BE2C (cell line): ENCODE measurements around the gene ZNF124.

Experiments
- DNase-seq: peaks from one replicate; pipeline ENCODE4 v3.0.0-alpha.2; 2020
- H3K27me3 ChIP-seq: fragments of 250-450 bp; sonication (Bioruptor Pico); 2 replicates; pipeline ENCODE4 v1.5.1; 2020; ENCODE audit warnings: mild to moderate bottlenecking
- H3K36me3 ChIP-seq: fragments of 250-450 bp; sonication (Bioruptor Pico); 2 replicates; pipeline ENCODE4 v1.5.1; 2020; ENCODE audit warnings: mild to moderate bottlenecking
- H3K4me1 ChIP-seq: fragments of 250-450 bp; sonication (Bioruptor Pico); 2 replicates; pipeline ENCODE4 v1.5.1; 2020
- H3K4me3 ChIP-seq: 2 replicates; pipeline ENCODE4 v1.5.1; 2011; ENCODE audit warnings: low read depth, low read length
- H3K9me3 ChIP-seq: fragments of 250-450 bp; sonication (Bioruptor Pico); 2 replicates; pipeline ENCODE4 v1.5.1; 2020
- CTCF ChIP-seq: IDR thresholded peaks from 2 replicates; pipeline ENCODE4 v1.5.1; 2012; ENCODE audit warnings: mild to moderate bottlenecking, low read depth, low read length

ZNF124 gene

GRCh38 chr1:247210376-247211117 is 38.7 kb upstream of the ZNF124 start:
- Histone ChIP-seq H3K4me3 (peak overlapping the region; percentile 82), H3K9me3 (no peaks in the 10 kb centered on the region), H3K36me3 (no peaks in the 10 kb centered on the region), H3K4me1 (no peaks in the 10 kb centered on the region), H3K27me3 (no peaks in the 10 kb centered on the region; the same call in 1 of the 2 replicates)
- TF ChIP-seq CTCF = no peak
- peak; percentile 99 for DNase-seq

- Histone ChIP-seq H3K27me3 (no peaks in the 10 kb centered on the region; the same call in 1 of the 2 replicates), H3K4me3 (peak overlapping the region; percentile 82), H3K4me1 (no peaks in the 10 kb centered on the region), H3K9me3 (no peaks in the 10 kb centered on the region), H3K36me3 (no peaks in the 10 kb centered on the region)
- no peak for DNase-seq
- TF ChIP-seq CTCF = no peak
Observed at GRCh38 chr1:247210062-247210375, 38.2 kb upstream of the ZNF124 start.

- no peak for TF ChIP-seq CTCF
- DNase-seq = peak; percentile 28
- Histone ChIP-seq H3K9me3 (no peaks in the 10 kb centered on the region), H3K27me3 (no peaks in the 10 kb centered on the region; the same call in 1 of the 2 replicates), H3K4me3 (peak overlapping the region; percentile 82), H3K4me1 (no peaks in the 10 kb centered on the region), H3K36me3 (no peaks in the 10 kb centered on the region; the same call in 1 of the 2 replicates)
Observed at GRCh38 chr1:247209396-247209795, 37.6 kb upstream of the ZNF124 start.

DNA sequence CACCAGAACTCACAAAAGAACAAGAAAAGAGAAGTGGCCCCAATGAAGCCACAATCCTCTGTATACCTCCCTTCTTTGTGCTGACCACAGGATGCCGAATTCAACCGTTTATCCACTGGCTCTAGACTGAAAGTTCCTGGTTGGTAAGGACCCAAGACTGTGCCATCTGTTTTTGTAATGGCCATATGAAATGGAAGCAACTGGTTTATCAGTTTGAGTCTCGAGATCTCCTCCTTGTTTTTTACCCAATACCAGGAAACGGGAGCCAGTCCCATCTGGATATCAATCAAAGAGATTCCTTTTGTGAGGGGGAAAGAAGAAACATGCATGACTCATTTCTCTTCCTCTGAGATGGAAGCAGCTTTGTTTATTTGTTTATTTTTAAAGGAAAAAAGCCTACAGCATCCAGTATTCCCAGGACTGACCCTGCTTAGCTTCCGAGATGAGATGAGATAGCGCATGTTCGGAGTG is 32.4 kb upstream of the ZNF124 start:
- no peak for TF ChIP-seq CTCF
- Histone ChIP-seq H3K4me3 (no peak overlapping the region), H3K4me1 (no peaks in the 10 kb centered on the region), H3K9me3 (no peaks in the 10 kb centered on the region), H3K36me3 (peaks cover 13% of the 10 kb centered on the region), H3K27me3 (no peaks in the 10 kb centered on the region)
- no peak for DNase-seq

DNA sequence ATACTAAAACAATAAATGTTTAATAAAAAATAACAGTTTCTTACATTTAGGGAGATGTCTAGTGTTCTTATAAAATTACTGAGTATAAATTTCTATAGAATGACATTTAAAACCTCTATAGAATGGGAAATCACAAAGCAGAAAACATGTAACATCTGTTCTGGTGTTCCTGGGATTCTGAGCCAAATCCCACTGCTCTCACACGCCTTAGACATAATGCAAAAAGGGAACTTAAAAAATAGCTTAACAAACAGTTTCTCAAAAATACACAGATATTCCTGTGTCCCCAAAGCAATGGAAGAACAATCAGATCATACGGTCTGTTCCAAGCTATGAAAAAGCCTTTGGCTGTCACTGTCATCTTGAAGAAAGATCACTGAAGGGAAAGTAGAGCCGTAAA is 27.0 kb upstream of the ZNF124 start:
- Histone ChIP-seq H3K27me3 (no peaks in the 10 kb centered on the region), H3K9me3 (no peaks in the 10 kb centered on the region), H3K4me1 (no peaks in the 10 kb centered on the region), H3K36me3 (peaks cover 35% of the 10 kb centered on the region), H3K4me3 (no peak overlapping the region)
- TF ChIP-seq CTCF = no peak
- no peak for DNase-seq

GRCh38 chr1:247193958-247194357 is 22.1 kb upstream of the ZNF124 start:
- H3K36me3 ChIP-seq = peaks cover 25% of the 10 kb centered on the region
- no peak for DNase-seq
- no peaks in the 10 kb centered on the region for H3K27me3 ChIP-seq
- no peak overlapping the region for H3K4me3 ChIP-seq
- H3K9me3 ChIP-seq = no peaks in the 10 kb centered on the region; the same call in 1 of the 2 replicates
- no peaks in the 10 kb centered on the region for H3K4me1 ChIP-seq
- no peak for TF ChIP-seq CTCF
